Keratinocyte (primary cell): ENCODE results near the gene GIT2.

Experiments
- EZH2 ChIP-seq: IDR thresholded peaks from one replicate; pipeline ENCODE4 v1.6.1; 2012; ENCODE audit warnings: inconsistent platforms, mild to moderate bottlenecking, low read length, moderate library complexity
- TF ChIP-seq, protein P1 (sequence below), 3 experiments: IDR thresholded peaks in 1 of 3; conservative IDR thresholded peaks in 1 of 3; optimal IDR thresholded peaks in 1 of 3; 2 replicates in 2 of 3; 3 replicates in 1 of 3; pipeline versions ENCODE3 to v1.5.1; 2011; ENCODE audit warnings: low read length in 3 of 3, mild to moderate bottlenecking in 3 of 3, moderate library complexity in 2 of 3, control low read depth in 1 of 3, inconsistent platforms in 1 of 3; ENCODE audit not compliant: insufficient read depth in 2 of 3; ENCODE audit errors: extremely low read depth in 1 of 3

DNA sequence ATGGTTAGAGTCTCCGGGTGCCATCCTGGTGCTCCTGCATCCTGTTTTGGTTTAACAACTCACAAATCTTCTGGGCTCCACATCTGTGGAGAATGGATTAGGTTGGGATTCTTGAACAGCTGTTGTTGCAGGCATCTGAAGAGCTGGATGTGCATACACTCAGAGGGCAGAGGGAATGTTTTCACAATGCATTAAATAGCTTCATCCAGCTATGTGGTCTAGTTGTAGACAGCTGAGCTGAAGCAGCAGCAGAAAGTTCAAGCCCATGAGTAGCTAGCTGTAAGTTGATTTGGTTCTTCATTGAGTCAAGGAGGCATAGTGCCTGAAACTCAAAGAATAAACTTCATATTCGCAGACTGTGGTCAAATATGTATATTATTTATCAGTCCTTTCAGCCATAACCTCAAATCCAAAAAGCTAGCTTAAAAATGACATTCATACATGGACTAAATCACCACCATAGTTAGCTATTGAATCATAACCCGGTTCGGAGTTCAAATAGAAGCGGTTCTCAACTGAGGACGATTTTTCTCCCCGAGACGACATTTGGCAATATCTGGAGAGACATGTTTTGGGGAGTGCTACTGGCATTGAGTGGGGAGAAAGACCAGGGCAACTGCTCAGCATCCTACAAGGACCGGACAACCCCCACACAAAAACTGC lies 2.2 kb upstream of the GIT2 start:
- TF ChIP-seq, protein P1, sequence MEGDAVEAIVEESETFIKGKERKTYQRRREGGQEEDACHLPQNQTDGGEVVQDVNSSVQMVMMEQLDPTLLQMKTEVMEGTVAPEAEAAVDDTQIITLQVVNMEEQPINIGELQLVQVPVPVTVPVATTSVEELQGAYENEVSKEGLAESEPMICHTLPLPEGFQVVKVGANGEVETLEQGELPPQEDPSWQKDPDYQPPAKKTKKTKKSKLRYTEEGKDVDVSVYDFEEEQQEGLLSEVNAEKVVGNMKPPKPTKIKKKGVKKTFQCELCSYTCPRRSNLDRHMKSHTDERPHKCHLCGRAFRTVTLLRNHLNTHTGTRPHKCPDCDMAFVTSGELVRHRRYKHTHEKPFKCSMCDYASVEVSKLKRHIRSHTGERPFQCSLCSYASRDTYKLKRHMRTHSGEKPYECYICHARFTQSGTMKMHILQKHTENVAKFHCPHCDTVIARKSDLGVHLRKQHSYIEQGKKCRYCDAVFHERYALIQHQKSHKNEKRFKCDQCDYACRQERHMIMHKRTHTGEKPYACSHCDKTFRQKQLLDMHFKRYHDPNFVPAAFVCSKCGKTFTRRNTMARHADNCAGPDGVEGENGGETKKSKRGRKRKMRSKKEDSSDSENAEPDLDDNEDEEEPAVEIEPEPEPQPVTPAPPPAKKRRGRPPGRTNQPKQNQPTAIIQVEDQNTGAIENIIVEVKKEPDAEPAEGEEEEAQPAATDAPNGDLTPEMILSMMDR (optimal IDR thresholded peaks at IDR 0.05 in 1 of 3, IDR thresholded peaks at IDR 0.05 in 1 of 3, conservative IDR thresholded peaks at IDR 0.05 in 1 of 3; ENCODE audit: extremely low read depth in 1 of 3, insufficient read depth in 2 of 3, low read length in 3 of 3), result no peak
- no peak for TF ChIP-seq EZH2
